Measurements from ENCODE around the gene CEP20. TPM values are rescaled to one million over a fixed set of nuclear protein-coding genes. Genes with fewer than 3 reads are reported as not detected.
"Not testable (repeated sequence)": the region's sequence is repeated elsewhere in the genome, so short reads cannot be mapped to it uniquely, and the experiment has no call there.

CEP20 gene
- total RNA-seq, 4 donors from 2014 or later: 46.2 to 64.4 (median 53.6) TPM

GRCh38 chr16:15853021-15853420, 35.4 kb downstream of the CEP20 start:
- Histone ChIP-seq H3K27ac (no peak overlapping the region), H3K27me3 (no peaks in the 10 kb centered on the region), H3K36me3 (no peaks in the 10 kb centered on the region), H3K9me3 (no peaks in the 10 kb centered on the region), H3K4me1 (peaks cover 4 to 12% of the 10 kb centered on the region in 2 donors), H3K4me3 (replicated peaks in 1 of 3) (no peak overlapping the region)
- no peak for DNase-seq
- intact Hi-C loops (cut with DNase I): no loop called here
- 78 to 92% methylated on average over 4 of the region's 4 CpGs for WGBS, 2 donors
- TF ChIP-seq POLR2A (IDR thresholded peaks at IDR 0.05): no peak
- no peak for TF ChIP-seq CTCF (IDR thresholded peaks at IDR 0.05)

- H3K27ac ChIP-seq; H3K27me3 ChIP-seq; H3K9me3 ChIP-seq; H3K4me1 ChIP-seq; H3K4me3 ChIP-seq (replicated peaks in 1 of 3); H3K36me3 ChIP-seq; DNase-seq; intact Hi-C loops (cut with DNase I): not testable (repeated sequence)
- WGBS, 2 donors: 81 to 95% methylated on average over 6 of the region's 6 CpGs
Observed at GRCh38 chr16:15850555-15850954, 37.8 kb downstream of the CEP20 start.

GRCh38 chr16:15849209-15849981, 39.0 kb downstream of the CEP20 start:
- intact Hi-C loops (cut with DNase I): no loop called here
- no peak overlapping the region for H3K27ac ChIP-seq
- 85 to 90% methylated on average over 12 of the region's 12 CpGs for WGBS, 2 donors

GRCh38 chr16:15847611-15848175, 40.7 kb downstream of the CEP20 start:
- no peak for TF ChIP-seq CTCF (IDR thresholded peaks at IDR 0.05)
- TF ChIP-seq POLR2A (IDR thresholded peaks at IDR 0.05): no peak
- WGBS, 2 donors: 37 to 50% methylated on average over 9 of the region's 9 CpGs
- no peak overlapping the region for H3K4me3 ChIP-seq (replicated peaks in 1 of 3)
- intact Hi-C loops (cut with DNase I): no loop called here
- H3K27me3 ChIP-seq: no peaks in the 10 kb centered on the region
- peaks cover 0 to 4% of the 10 kb centered on the region in 2 donors for H3K4me1 ChIP-seq
- no peaks in the 10 kb centered on the region for H3K36me3 ChIP-seq
- H3K27ac ChIP-seq: no peak overlapping the region
- DNase-seq: peak in 1 of 2 donors; percentile 18
- no peaks in the 10 kb centered on the region for H3K9me3 ChIP-seq

More at GRCh38 chr16:15849209-15849981, 39.0 kb downstream of the CEP20 start:
- no peak overlapping the region for H3K4me3 ChIP-seq (replicated peaks in 1 of 3)
- no peaks in the 10 kb centered on the region for H3K36me3 ChIP-seq
- peaks cover 0 to 4% of the 10 kb centered on the region in 2 donors for H3K4me1 ChIP-seq
- TF ChIP-seq CTCF (IDR thresholded peaks at IDR 0.05) (no peak), POLR2A (IDR thresholded peaks at IDR 0.05) (no peak)
- no peaks in the 10 kb centered on the region for H3K27me3 ChIP-seq
- no peak for DNase-seq
- H3K9me3 ChIP-seq: no peaks in the 10 kb centered on the region

- Histone ChIP-seq H3K4me3 (replicated peaks in 1 of 3) (no peak overlapping the region), H3K36me3 (no peaks in the 10 kb centered on the region), H3K27ac (no peak overlapping the region), H3K9me3 (no peaks in the 10 kb centered on the region), H3K27me3 (no peaks in the 10 kb centered on the region), H3K4me1 (peaks cover 0 to 4% of the 10 kb centered on the region in 2 donors)
- DNase-seq: no peak
- WGBS, 2 donors: 90 to 97% methylated on average over 4 of the region's 4 CpGs
- TF ChIP-seq POLR2A (IDR thresholded peaks at IDR 0.05) (no peak), CTCF (IDR thresholded peaks at IDR 0.05) (no peak)
- intact Hi-C loops (cut with DNase I): no loop called here
Observed at GRCh38 chr16:15846510-15846909, 41.9 kb downstream of the CEP20 start.

Measured in thyroid gland (tissue), 4 donors.